Ishikawa (cell line): ENCODE measurements around the gene KCNJ1.

ENCODE experiments used
- CEBPB ChIP-seq: IDR thresholded peaks from 2 replicates; pipeline ENCODE4 v1.6.1; 2012
- CREB1 ChIP-seq: IDR thresholded peaks from 2 replicates; pipeline ENCODE4 v1.6.1; 2012; ENCODE audit warnings: low read depth
- EGR1 ChIP-seq: IDR thresholded peaks from 2 replicates; pipeline ENCODE4 v1.6.1; 2012
- EP300 ChIP-seq: IDR thresholded peaks from 2 replicates; pipeline ENCODE4 v1.6.1; 2012; ENCODE audit warnings: borderline replicate concordance
- FOXM1 ChIP-seq: IDR thresholded peaks from 2 replicates; pipeline ENCODE4 v1.6.1; 2012; ENCODE audit warnings: low read depth, borderline replicate concordance
- MAX ChIP-seq: IDR thresholded peaks from 2 replicates; pipeline ENCODE4 v1.6.1; 2012
- NFIC ChIP-seq: IDR thresholded peaks from 2 replicates; pipeline ENCODE4 v1.6.1; 2012
- RAD21 ChIP-seq: IDR thresholded peaks from 2 replicates; pipeline ENCODE4 v1.6.1; 2012; ENCODE audit warnings: low read depth
- REST ChIP-seq: IDR thresholded peaks from 2 replicates; pipeline ENCODE4 v1.6.1; 2012; ENCODE audit warnings: low read depth, mild to moderate bottlenecking
- TAF1 ChIP-seq: IDR thresholded peaks from 2 replicates; pipeline ENCODE4 v1.6.1; 2012; ENCODE audit warnings: low read depth, mild to moderate bottlenecking
- TCF12 ChIP-seq: IDR thresholded peaks from 2 replicates; pipeline ENCODE4 v1.6.1; 2012; ENCODE audit warnings: low read depth
- TEAD4 ChIP-seq: IDR thresholded peaks from 2 replicates; pipeline ENCODE4 v1.6.1; 2012
- YY1 ChIP-seq: IDR thresholded peaks from 2 replicates; pipeline ENCODE4 v1.6.1; 2012; ENCODE audit warnings: low read depth
- ZBTB7A ChIP-seq: IDR thresholded peaks from 2 replicates; pipeline ENCODE4 v1.6.1; 2012; ENCODE audit warnings: low read depth
- TF ChIP-seq, protein P1 (sequence below): IDR thresholded peaks from 2 replicates; pipeline ENCODE4 v1.6.1; 2012

KCNJ1 gene

GRCh38 chr11:128843198-128843785 is 23.8 kb downstream of the KCNJ1 start:
- no peak for TF ChIP-seq MAX
- TF ChIP-seq TAF1 = no peak
- TF ChIP-seq YY1 = no peak
- TF ChIP-seq TEAD4 = no peak
- TF ChIP-seq FOXM1 = no peak
- no peak for TF ChIP-seq ZBTB7A
- TF ChIP-seq TCF12 = no peak

- TF ChIP-seq, protein P1, sequence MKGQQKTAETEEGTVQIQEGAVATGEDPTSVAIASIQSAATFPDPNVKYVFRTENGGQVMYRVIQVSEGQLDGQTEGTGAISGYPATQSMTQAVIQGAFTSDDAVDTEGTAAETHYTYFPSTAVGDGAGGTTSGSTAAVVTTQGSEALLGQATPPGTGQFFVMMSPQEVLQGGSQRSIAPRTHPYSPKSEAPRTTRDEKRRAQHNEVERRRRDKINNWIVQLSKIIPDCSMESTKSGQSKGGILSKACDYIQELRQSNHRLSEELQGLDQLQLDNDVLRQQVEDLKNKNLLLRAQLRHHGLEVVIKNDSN = no peak
- TF ChIP-seq ZBTB7A (no peak), REST (no peak), EGR1 (no peak), TCF12 (no peak), TEAD4 (no peak), RAD21 (no peak)
Measured at GRCh38 chr11:128841461-128842072, 25.5 kb downstream of the KCNJ1 start.

GRCh38 chr11:128840783-128841182 is 26.3 kb downstream of the KCNJ1 start:
- TF ChIP-seq CREB1 (no peak), TCF12 (no peak), EGR1 (no peak), FOXM1 (no peak), MAX (no peak), CEBPB (no peak), RAD21 (no peak), TEAD4 (no peak), TAF1 (no peak), REST (no peak), EP300 (no peak), YY1 (no peak), NFIC (no peak)
- TF ChIP-seq, protein P1 = no peak

DNA sequence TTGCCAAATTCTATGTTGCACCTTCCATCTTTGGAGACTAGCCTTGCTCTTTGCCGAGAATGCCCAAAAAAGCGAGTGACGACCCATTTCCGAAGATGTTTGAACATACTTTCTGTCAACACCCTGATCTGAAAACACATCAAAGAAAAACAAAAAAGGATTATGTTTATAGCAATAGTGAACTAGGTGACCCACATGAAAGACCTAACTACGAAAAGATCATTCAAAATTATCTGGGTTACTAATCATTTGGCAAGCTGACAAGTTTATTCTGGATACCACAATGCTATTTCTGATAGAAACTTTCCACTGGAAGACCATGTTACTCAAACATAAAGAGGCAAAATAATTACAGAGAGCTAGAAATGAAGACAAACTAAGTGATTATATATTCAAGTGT is 27.0 kb downstream of the KCNJ1 start:
- TF ChIP-seq FOXM1 (no peak), EP300 (no peak), NFIC (no peak), EGR1 (no peak), TAF1 (no peak), YY1 (no peak), REST (no peak), CREB1 (no peak), TEAD4 (no peak), CEBPB (no peak), ZBTB7A (no peak), MAX (no peak), TCF12 (no peak), RAD21 (no peak)
- TF ChIP-seq, protein P1 = no peak
